ENCODE results near the gene INSRR.

Gene INSRR

GRCh38 chr1:156808186-156809030 is 50.5 kb downstream of the INSRR start:
- TF ChIP-seq MAX (IDR thresholded peaks at IDR 0.05; ENCODE audit: low read depth, low read length) (no peak), MYC (IDR thresholded peaks at IDR 0.05; ENCODE audit: low read depth, low read length) (no peak), CTCF (IDR thresholded peaks at IDR 0.05; ENCODE audit: low read depth, low read length) (no peak), POLR2A (IDR thresholded peaks at IDR 0.05; ENCODE audit: extremely low read depth, insufficient read length) (no peak)
- no peak overlapping the region for H3K4me3 ChIP-seq (ENCODE audit: low read depth, low read length)
- no peak for DNase-seq (ENCODE audit: low read depth)

GRCh38 chr1:156807627-156808026 is 51.3 kb downstream of the INSRR start:
- DNase-seq (ENCODE audit: low read depth) = peak; percentile 45
- H3K4me3 ChIP-seq (ENCODE audit: low read depth, low read length) = no peak overlapping the region
- TF ChIP-seq POLR2A (IDR thresholded peaks at IDR 0.05; ENCODE audit: extremely low read depth, insufficient read length) = no peak
- TF ChIP-seq CTCF (IDR thresholded peaks at IDR 0.05; ENCODE audit: low read depth, low read length) = no peak
- no peak for TF ChIP-seq MYC (IDR thresholded peaks at IDR 0.05; ENCODE audit: low read depth, low read length)
- no peak for TF ChIP-seq MAX (IDR thresholded peaks at IDR 0.05; ENCODE audit: low read depth, low read length)

- no peak for TF ChIP-seq MAX (IDR thresholded peaks at IDR 0.05; ENCODE audit: low read depth, low read length)
- TF ChIP-seq CTCF (IDR thresholded peaks at IDR 0.05; ENCODE audit: low read depth, low read length) = no peak
- no peak for TF ChIP-seq POLR2A (IDR thresholded peaks at IDR 0.05; ENCODE audit: extremely low read depth, insufficient read length)
- TF ChIP-seq MYC (IDR thresholded peaks at IDR 0.05; ENCODE audit: low read depth, low read length) = no peak
- DNase-seq (ENCODE audit: low read depth) = no peak
Observed at GRCh38 chr1:156806512-156807440, 52.1 kb downstream of the INSRR start.

GRCh38 chr1:156805766-156806511 is 53.0 kb downstream of the INSRR start:
- no peak for TF ChIP-seq MAX (IDR thresholded peaks at IDR 0.05; ENCODE audit: low read depth, low read length)
- no peak for TF ChIP-seq CTCF (IDR thresholded peaks at IDR 0.05; ENCODE audit: low read depth, low read length)
- TF ChIP-seq POLR2A (IDR thresholded peaks at IDR 0.05; ENCODE audit: extremely low read depth, insufficient read length) = no peak
- no peak for DNase-seq (ENCODE audit: low read depth)

More at GRCh38 chr1:156806512-156807440, 52.1 kb downstream of the INSRR start:
- no peak overlapping the region for H3K4me3 ChIP-seq (ENCODE audit: low read depth, low read length)

GRCh38 chr1:156804572-156805243 is 54.2 kb downstream of the INSRR start:
- no peak overlapping the region for H3K4me3 ChIP-seq (ENCODE audit: low read depth, low read length)
- TF ChIP-seq CTCF (IDR thresholded peaks at IDR 0.05; ENCODE audit: low read depth, low read length) = no peak
- no peak for TF ChIP-seq MAX (IDR thresholded peaks at IDR 0.05; ENCODE audit: low read depth, low read length)
- TF ChIP-seq MYC (IDR thresholded peaks at IDR 0.05; ENCODE audit: low read depth, low read length) = no peak
- no peak for TF ChIP-seq POLR2A (IDR thresholded peaks at IDR 0.05; ENCODE audit: extremely low read depth, insufficient read length)
- DNase-seq (ENCODE audit: low read depth) = peak; percentile 58

More at GRCh38 chr1:156805766-156806511, 53.0 kb downstream of the INSRR start:
- no peak overlapping the region for H3K4me3 ChIP-seq (ENCODE audit: low read depth, low read length)
